GM20000 (cell line): Measurements from ENCODE around the gene VAV2.

Experiments
- DNase-seq: peaks from one replicate; pipeline ENCODE4 v3.0.0; 2012; ENCODE audit warnings: low spot score
- CTCF ChIP-seq: IDR thresholded peaks from 2 replicates; pipeline ENCODE4 v1.5.1; 2012; ENCODE audit warnings: mild to moderate bottlenecking, control low read depth; ENCODE audit errors: extremely low read depth, missing control alignments

The VAV2 gene

GRCh38 chr9:133729617-133730281 lies 262.4 kb downstream of the VAV2 start:
- no peak for DNase-seq
- no peak for TF ChIP-seq CTCF

GRCh38 chr9:133728856-133729616 lies 263.1 kb downstream of the VAV2 start:
- TF ChIP-seq CTCF: no peak

GRCh38 chr9:133727876-133728441 lies 264.2 kb downstream of the VAV2 start:
- no peak for TF ChIP-seq CTCF
- DNase-seq: no peak

More at GRCh38 chr9:133728856-133729616, 263.1 kb downstream of the VAV2 start:
- DNase-seq: no peak

- no peak for TF ChIP-seq CTCF
- DNase-seq: no peak
These were observed 264.7 kb downstream of the VAV2 start for GRCh38 chr9:133727277-133727875.

- peak; percentile 47 for TF ChIP-seq CTCF
- peak; percentile 73 for DNase-seq
These were observed 265.5 kb downstream of the VAV2 start for GRCh38 chr9:133726401-133727276.

GRCh38 chr9:133725886-133726285 lies 266.2 kb downstream of the VAV2 start:
- no peak for TF ChIP-seq CTCF
- no peak for DNase-seq
